Measurements from ENCODE around the gene NCOA5.

GRCh38 chr20:46088409-46089166 lies 1.2 kb downstream of the NCOA5 start:
- no peak for TF ChIP-seq CTCF (IDR thresholded peaks at IDR 0.05)
- TF ChIP-seq POLR2A (IDR thresholded peaks at IDR 0.05) = no peak
